NCI-H2029 (cell line): ENCODE measurements around the gene PRDM16.

Experiments used
- DNase-seq: peaks from one replicate; lab custom pipeline; 2025; lab: John Stamatoyannopoulos, UW

PRDM16 gene

DNA sequence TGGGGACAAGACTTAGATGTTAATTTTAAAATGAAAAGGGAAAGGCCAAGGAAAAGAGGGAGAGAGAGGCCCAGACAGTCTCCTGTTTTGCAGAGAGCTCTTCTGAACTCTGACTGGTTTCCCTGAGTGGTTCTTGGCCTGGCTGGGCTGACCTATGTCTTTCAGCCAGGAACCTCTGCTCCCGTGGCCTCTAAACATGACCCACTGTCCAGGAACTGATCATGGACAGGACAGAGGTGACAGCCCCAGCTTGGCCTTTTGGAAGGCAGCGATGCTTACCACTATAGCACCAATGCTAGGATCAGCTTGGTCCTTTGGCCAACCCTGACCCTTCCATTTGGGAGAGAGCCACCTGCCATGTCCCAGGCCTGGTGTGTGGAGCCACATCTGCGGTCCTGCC is 55.2 kb downstream of the PRDM16 start:
- DNase-seq, result no peak

DNA sequence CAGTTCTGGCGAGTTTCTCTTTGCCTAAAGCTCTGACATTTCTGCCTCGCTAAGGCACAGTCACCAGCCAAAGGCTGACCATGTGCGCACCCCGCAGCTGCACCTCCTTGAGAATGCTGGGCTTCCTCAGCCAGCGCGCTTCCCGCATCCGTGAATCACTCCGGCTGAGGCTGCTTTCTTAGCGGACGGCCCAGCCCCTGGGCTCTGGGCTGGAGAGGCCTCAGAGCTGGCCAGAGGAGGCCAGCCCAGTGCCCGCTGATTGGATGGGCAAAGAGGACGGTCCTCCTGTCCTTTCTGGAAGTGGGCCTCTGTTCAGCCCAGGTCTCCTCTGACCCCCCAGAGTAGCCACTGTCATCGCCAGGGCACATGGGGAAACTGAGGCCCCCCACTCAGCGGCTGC is 56.1 kb downstream of the PRDM16 start:
- DNase-seq, result no peak

GRCh38 chr1:3125546-3126368 is 56.8 kb downstream of the PRDM16 start:
- no peak for DNase-seq

- no peak for DNase-seq
Observed at GRCh38 chr1:3126756-3127678, 58.0 kb downstream of the PRDM16 start.

DNA sequence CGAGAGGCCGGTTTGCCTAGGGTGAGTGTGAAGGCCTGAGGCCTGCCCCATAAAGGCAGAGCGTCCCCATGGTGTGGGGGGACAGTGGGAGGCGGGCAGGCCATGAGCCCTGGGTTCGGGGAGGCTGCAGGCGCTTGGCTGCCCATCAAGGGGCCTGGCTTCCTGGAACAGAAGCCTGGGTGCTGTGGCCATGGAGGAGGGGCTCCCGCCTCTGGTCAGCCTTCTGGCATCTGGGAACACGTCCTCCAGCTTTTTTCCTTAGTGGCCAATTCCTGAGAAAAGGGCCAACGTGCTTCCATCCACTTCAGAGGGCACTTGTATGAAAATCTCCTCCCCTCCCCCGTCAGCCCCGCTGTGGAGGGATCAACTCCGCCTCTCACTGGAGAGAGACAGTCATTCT is 58.7 kb downstream of the PRDM16 start:
- no peak for DNase-seq

DNA sequence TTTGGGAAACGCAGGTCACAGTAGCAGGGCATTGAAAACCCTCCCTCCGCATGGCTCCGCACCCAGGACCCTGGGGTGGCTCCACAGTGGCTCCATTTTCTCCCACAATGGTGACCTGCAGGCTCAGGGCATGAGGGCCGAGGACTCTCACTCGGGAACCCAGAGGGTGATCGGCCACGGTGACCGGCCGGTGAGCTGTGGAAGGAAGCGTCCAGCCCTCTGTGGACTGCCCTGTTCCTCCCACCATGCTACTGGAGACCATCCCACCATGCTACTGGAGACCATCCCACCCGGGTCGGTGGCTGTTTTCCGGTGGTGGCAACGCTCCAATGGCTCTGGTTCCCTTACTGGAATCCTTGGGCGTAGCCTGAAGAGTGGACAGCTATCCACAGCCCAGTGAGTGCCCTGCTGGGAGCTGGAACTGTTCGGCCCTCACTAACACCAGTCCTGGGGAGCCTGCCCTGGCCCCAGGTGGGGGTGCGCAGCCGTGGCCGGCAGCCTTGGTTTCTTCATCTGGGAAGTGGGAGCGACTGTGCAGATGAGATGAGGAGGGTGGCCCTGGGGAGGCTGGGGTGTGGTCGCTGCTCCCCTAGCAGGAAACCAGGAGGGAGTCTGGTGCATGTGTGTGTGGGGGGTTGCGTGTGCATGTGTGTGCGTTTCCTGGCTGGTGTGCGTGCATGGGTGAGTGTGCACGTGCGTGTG is 59.6 kb downstream of the PRDM16 start:
- no peak for DNase-seq

- no peak for DNase-seq
Observed at GRCh38 chr1:3129133-3129490, 60.1 kb downstream of the PRDM16 start.

DNA sequence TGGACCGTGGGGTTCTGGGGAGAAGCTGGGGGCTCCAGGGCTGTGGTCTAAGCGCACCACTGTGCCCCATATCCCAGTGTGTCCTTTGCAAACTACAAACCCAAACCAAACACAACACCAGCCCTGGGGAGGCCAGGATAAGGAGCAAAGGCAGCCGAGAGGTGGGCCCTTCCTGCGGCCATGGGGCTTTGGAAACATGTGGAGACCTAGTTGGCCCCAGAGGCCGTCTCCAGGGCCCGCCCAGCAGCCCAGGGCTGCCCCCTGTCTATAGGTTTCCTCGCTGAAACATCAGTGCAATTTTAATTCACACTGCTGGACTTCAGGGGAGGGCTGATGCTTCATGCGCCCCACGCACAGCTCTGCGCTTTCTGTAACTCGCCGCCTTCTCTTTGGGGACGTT is 61.3 kb downstream of the PRDM16 start:
- DNase-seq, result no peak

DNA sequence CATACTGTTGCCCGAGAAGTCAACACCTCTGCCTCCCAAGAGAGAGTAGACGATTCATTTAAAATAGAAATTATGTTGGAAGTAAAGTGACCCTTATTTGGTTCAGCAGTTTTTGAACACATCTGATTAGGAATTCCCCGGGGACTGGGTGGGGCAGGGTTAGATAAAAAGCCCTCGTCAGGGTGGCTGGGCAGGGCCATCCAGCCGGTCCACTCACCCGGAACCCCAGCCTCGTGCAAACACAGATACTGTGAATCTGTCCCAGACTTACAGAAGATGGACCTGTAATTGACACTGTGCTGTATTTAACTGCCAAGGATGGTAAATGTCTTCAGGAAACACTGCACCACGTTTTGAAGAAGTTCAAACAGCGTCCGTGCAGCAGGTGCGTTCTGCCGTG is 63.7 kb downstream of the PRDM16 start:
- DNase-seq, result no peak

GRCh38 chr1:3133686-3134085 is 64.7 kb downstream of the PRDM16 start:
- DNase-seq, result no peak

GRCh38 chr1:3134381-3135072 is 65.5 kb downstream of the PRDM16 start:
- DNase-seq, result no peak

DNA sequence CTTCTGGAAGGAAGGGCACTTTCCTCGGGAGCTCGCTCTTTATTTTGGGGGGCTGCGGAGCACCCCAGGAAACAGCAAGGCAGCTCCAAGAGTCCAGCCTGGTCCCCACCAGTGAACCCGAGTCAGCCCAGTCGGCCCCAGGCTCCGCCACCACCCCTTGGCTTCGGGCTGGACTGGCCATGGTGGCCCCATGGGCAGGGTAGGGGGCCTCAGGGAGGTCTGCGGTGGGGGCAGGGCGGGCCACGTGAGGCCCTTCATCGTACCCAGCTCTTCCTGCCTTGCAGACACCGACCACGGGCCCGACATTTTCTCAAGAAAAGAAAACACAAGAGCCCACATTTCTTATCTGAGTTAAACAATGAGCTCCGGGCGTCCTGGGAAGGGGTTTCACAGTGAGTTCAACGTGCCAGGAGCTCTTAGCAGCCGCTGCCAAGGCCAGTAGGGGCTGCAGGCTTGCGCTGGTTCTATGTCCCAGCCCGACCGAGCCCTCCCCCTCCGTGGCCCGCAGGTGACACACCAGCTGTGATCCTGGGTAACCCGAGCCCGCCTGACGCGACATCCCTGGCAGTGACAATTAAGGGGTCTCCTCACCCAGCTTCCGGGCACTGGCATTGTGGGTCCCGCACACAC is 66.2 kb downstream of the PRDM16 start:
- DNase-seq, result no peak

DNA sequence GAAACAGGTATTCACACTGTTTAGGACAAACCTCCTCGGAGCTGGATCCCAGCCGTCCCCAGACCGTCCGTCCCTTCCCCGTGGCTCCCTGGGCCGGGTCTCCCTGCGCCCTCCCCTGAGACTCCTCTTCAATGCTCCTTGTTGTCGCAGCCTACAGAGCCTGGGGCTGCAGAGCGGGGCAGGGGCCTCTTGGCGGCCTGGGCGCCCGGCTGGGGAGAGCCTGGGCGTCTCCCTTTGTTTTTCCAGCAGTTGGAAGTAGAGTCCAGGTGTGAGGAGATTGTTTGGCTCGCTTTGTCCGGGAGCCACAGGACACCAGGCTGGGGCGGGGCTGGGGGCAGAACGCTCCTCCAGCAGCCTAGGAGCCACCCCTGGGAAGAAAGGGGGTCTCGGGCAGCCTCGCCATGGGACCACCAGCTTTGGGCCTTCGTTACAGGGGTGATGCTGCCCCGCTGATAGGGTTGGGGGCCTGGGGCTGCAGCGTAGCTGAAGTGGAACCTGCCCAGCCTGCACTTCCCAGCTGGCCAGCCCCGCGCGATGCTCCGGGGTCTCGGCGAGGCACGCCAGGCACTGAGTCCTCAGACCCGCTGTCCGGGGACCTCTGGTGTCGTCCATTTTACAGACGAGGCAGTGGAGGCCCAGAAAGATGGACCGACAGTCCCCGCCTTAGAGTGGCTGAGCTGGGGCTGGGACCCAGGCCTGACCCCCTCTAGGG is 66.9 kb downstream of the PRDM16 start:
- no peak for DNase-seq

DNA sequence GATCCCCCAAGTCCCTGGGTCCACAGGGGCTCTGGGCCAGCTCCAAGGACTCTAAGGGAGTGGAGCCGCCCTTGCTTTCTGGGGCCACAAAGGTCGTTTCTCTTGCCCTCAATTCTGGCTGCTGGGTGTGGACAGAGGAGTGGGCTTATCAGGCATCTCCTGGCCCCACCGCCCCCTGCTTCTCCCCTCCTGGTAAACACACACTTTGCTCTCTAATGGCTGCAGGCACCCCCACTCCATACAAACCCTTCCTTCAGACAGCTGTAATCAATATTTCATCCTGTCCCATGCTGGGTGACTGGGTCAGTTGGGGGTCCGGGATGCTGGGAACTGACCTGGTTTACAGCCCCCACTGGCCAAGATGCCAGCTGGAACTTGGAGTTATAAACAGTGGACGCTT is 67.5 kb downstream of the PRDM16 start:
- no peak for DNase-seq

DNA sequence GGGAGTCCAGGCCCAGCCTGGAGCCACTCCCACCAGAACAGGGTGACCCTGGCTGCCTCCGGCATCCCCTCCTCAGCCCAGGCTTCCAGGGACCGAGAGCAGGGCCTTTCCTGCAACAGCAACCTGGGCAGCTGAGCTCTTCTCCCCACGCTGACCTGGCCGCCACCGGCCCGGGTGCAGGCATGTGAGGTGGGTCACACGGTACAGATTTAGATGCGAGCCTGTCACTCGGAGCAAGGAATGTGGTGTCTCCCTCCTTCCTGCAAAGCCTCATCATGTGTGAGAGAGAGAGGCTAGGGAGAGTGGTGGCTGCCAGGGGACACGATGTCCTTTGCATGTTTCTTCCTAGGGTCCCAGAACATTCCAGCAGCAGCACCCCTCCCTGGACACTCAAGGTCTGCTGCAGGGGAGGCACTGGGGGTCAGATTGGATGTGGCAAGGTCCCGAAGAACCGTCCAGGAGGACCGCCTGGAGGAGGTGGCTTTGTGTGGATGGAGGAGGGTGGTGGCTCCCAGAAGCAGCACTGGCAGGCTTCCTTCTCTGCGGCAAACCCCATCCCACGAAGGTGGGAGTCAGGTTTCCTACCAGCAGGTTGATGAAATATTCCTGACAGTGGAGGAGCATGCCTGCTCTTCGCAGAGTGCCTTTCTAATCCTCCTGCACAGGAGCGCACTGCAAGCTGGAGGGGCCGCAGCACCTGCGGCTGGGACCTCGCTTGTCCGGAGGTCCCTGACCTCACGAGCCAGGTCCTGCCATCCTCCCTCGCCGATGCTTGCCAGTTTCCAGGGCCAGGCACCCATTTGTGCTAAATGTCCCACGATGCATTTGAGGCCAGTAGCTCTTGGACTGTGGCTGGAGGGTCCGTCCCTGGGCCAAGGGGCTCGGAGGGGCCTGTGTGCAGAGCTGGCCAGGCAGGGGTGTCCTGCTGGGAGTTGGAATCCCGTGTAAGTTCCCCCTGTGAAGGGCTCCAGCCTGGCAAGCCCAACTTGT is 68.4 kb downstream of the PRDM16 start:
- no peak for DNase-seq

GRCh38 chr1:3138623-3139151 is 69.7 kb downstream of the PRDM16 start:
- no peak for DNase-seq

GRCh38 chr1:3139451-3139852 is 70.4 kb downstream of the PRDM16 start:
- DNase-seq, result no peak

GRCh38 chr1:3139871-3140361 is 70.9 kb downstream of the PRDM16 start:
- no peak for DNase-seq

- DNase-seq, result no peak
Observed at GRCh38 chr1:3140437-3140836, 71.4 kb downstream of the PRDM16 start.
